Upper lobe of right lung (tissue), 1 donor: ENCODE results near the gene TUBA8. TPM values are rescaled to one million over a fixed set of nuclear protein-coding genes. Genes with fewer than 3 reads are reported as not detected.
"Not testable (repeated sequence)": the region's sequence is repeated elsewhere in the genome, so short reads cannot be mapped to it uniquely, and the experiment has no call there.

ENCODE experiments used
- ATAC-seq: fragments of 200-7000 bp; cut with Tn5 transposase; one replicate; pipeline ENCODE4 v1.9.1; 2020; ENCODE audit warnings: mild to moderate bottlenecking, moderate library complexity
- DNase-seq: peaks from one replicate; pipeline ENCODE4 v3.0.0-alpha.2; 2020
- H3K27ac ChIP-seq: fragments of 200-600 bp; one replicate; pipeline ENCODE4 v1.8.0; 2022
- H3K27me3 ChIP-seq: fragments of 200-600 bp; one replicate; pipeline ENCODE4 v1.8.0; 2022; ENCODE audit warnings: mild to moderate bottlenecking
- H3K36me3 ChIP-seq: fragments of 200-600 bp; one replicate; pipeline ENCODE4 v1.8.0; 2022
- H3K4me1 ChIP-seq: fragments of 200-600 bp; one replicate; pipeline ENCODE4 v1.8.0; 2022
- H3K4me3 ChIP-seq: fragments of 200-600 bp; one replicate; pipeline ENCODE4 v1.8.0; 2022; ENCODE audit warnings: mild to moderate bottlenecking
- H3K9me3 ChIP-seq: fragments of 200-600 bp; one replicate; pipeline ENCODE4 v1.8.0; 2022
- CTCF ChIP-seq: fragments of 200-600 bp; IDR thresholded peaks from one replicate; pipeline ENCODE4 v1.8.0; 2022; ENCODE audit warnings: antibody characterized with exemption
- intact Hi-C: fragments of 100-400 bp; cut with DNase I; formaldehyde crosslinking; loops from one replicate; pipeline ENCODE4 v1.11.0; 2022
- total RNA-seq: library from RNA; stranded (reverse); fragmentation: NEBNext Ultra II Directional; extraction: Animal tissue kit (Norgen Biotek cat#: 25700); gene quantifications from one replicate; pipeline ENCODE4 v1.2.1, GENCODE V29; 2021
- donor health status: DM: no; HTN: yes; CAD: no; lungs with severe emphysema.

TUBA8 gene
- total RNA-seq, 1 donor from 2014 or later = 1.7 TPM

DNA sequence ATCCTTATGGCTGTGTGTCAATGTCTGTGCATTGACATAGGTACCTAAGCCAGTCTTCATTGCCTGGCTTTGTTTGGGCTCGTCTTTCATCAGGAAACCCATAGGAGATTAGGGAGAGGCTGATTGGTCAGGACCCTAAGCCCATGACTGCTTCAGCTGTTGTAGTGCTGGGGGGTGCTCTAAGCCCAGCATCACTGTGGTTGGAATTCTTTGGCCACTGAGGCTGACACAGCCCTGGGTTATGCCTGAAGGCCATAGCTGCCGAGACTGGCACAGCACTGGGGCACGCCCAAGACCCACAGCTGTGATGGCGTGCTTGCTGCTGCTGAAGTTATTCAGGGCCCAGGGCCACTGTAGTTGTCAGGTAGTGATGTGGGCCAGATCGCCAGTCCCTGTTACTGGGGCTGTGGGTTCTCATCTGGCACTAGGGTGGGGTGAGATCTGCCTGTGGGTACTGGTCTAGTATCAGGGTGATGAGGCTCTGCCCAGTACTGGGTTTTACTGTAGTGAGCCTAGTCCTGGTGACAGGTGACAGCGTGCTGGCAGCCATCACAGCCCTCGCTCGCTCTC, 44.3 kb downstream of the TUBA8 start:
- no peaks in the 10 kb centered on the region for H3K36me3 ChIP-seq
- DNase-seq (no peak), ATAC-seq (no peak)
- intact Hi-C loops = no loop called here
- no peak overlapping the region for H3K27ac ChIP-seq
- H3K4me1 ChIP-seq = peaks cover 4% of the 10 kb centered on the region
- no peaks in the 10 kb centered on the region for H3K9me3 ChIP-seq
- no peak overlapping the region for H3K4me3 ChIP-seq
- no peaks in the 10 kb centered on the region for H3K27me3 ChIP-seq
- TF ChIP-seq CTCF = no peak

DNA sequence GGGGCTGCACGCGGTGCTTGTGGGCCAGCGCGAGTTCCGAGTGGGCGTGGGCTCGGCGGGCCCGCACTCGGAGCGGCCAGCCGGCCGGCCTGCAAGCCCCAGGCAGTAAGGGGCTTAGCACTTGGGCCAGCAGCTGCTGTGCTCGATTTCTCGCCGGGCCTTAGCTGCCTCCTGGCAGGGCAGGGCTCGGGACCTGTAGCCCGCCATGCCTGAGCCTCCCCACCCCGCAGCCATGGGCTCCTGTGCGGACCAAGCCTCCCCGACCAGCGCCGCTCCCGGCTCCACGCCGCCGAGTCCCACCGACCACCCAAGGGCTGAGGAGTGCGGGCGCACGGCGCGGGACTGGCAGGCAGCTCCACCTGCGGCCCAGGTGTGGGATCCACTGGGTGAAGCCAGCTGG, 44.9 kb downstream of the TUBA8 start:
- ATAC-seq, intact Hi-C loops, H3K27me3 ChIP-seq, H3K36me3 ChIP-seq, H3K4me1 ChIP-seq, DNase-seq, H3K9me3 ChIP-seq, H3K27ac ChIP-seq, H3K4me3 ChIP-seq: not testable (repeated sequence)

- DNase-seq (peak; percentile 62), ATAC-seq (peak; percentile 74)
- H3K27me3 ChIP-seq = no peaks in the 10 kb centered on the region
- H3K4me3 ChIP-seq = no peak overlapping the region
- H3K36me3 ChIP-seq = no peaks in the 10 kb centered on the region
- H3K9me3 ChIP-seq = no peaks in the 10 kb centered on the region
- H3K4me1 ChIP-seq = peaks cover 4% of the 10 kb centered on the region
- intact Hi-C loops = no loop called here
- peak; percentile 59 for TF ChIP-seq CTCF
- H3K27ac ChIP-seq = no peak overlapping the region
Measured at GRCh38 chr22:18156878-18157713, 46.5 kb downstream of the TUBA8 start.

DNA sequence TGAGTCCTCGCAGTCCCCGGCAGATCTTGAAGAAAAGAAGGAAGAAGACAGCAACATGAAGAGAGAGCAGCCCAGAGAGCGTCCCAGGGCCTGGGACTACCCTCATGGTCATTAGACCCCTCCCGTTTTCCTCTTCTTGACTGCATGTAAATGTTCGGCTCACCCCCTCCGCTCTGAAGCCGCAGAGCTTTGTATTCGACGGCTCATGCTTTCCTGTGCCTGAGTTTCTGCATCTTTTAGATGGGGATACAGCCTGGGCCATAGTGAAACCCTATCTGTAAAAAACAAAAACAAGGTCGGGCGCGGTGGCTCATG, 47.1 kb downstream of the TUBA8 start:
- Histone ChIP-seq H3K36me3 (no peaks in the 10 kb centered on the region), H3K9me3 (no peaks in the 10 kb centered on the region), H3K4me1 (peaks cover 4% of the 10 kb centered on the region), H3K27ac (no peak overlapping the region), H3K4me3 (no peak overlapping the region), H3K27me3 (no peaks in the 10 kb centered on the region)
- no peak for ATAC-seq
- TF ChIP-seq CTCF = no peak
- intact Hi-C loops = no loop called here
- peak; percentile 57 for DNase-seq

- H3K27ac ChIP-seq, H3K4me1 ChIP-seq, H3K27me3 ChIP-seq, H3K4me3 ChIP-seq, DNase-seq, H3K9me3 ChIP-seq, ATAC-seq, H3K36me3 ChIP-seq, intact Hi-C loops: not testable (repeated sequence)
Measured at GRCh38 chr22:18160641-18161040, 50.0 kb downstream of the TUBA8 start.

DNA sequence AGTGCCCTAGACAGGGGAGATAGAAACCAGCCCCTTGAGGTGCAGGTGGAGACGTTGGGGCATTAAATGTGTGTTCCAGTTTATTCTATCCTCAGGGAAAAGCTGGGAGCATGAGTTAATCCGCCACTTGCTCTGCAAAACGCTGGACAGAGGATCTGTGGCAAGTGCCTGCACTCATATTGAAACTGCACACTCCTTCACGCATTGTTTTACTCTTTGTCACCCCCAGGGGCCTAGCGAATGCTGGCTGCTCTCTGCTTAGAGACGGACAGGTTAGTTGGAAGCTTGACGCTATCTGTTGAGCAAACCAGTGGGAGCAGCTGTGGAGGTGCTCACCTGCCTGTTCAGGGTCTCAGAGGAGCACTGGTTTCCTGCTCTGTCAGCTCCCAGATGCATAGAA, 53.2 kb downstream of the TUBA8 start:
- H3K27ac ChIP-seq, DNase-seq, intact Hi-C loops, ATAC-seq, H3K27me3 ChIP-seq, H3K4me1 ChIP-seq, H3K36me3 ChIP-seq, H3K9me3 ChIP-seq, H3K4me3 ChIP-seq: not testable (repeated sequence)

- ATAC-seq = peak; percentile 48
- H3K27me3 ChIP-seq, H3K4me3 ChIP-seq, DNase-seq, intact Hi-C loops, H3K9me3 ChIP-seq, H3K27ac ChIP-seq, H3K36me3 ChIP-seq, H3K4me1 ChIP-seq: not testable (repeated sequence)
Measured at GRCh38 chr22:18164584-18164983, 54.0 kb downstream of the TUBA8 start.

DNA sequence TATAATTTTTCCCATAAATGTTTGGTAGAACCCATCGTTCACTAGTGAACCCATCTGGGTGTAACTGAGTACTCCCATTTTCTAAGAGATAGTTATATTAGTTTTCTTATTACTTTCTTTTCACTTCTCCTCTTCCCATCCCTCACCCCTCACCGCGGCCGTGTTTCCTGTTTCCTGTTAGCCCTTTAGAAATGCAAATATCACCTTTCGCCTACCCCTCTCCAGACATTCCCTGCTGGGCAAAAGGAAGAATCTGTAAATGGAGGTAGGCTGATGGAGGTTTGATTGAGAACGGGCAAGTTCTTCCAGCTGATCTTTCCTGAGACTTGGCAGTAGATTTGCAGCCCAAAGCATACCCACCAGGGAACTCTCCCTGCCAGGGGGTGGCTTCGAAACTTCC, 54.7 kb downstream of the TUBA8 start:
- H3K27ac ChIP-seq, ATAC-seq, H3K4me1 ChIP-seq, intact Hi-C loops, DNase-seq, H3K27me3 ChIP-seq, H3K36me3 ChIP-seq, H3K4me3 ChIP-seq, H3K9me3 ChIP-seq: not testable (repeated sequence)

- ATAC-seq, DNase-seq, H3K9me3 ChIP-seq, H3K4me1 ChIP-seq, H3K36me3 ChIP-seq, H3K27me3 ChIP-seq, H3K4me3 ChIP-seq, intact Hi-C loops, H3K27ac ChIP-seq: not testable (repeated sequence)
Measured at GRCh38 chr22:18170284-18170683, 59.7 kb downstream of the TUBA8 start.

GRCh38 chr22:18172203-18172602, 61.6 kb downstream of the TUBA8 start:
- H3K27ac ChIP-seq, DNase-seq, H3K4me3 ChIP-seq, H3K27me3 ChIP-seq, H3K4me1 ChIP-seq, H3K9me3 ChIP-seq, intact Hi-C loops, H3K36me3 ChIP-seq: not testable (repeated sequence)
- peak; percentile 37 for ATAC-seq

DNA sequence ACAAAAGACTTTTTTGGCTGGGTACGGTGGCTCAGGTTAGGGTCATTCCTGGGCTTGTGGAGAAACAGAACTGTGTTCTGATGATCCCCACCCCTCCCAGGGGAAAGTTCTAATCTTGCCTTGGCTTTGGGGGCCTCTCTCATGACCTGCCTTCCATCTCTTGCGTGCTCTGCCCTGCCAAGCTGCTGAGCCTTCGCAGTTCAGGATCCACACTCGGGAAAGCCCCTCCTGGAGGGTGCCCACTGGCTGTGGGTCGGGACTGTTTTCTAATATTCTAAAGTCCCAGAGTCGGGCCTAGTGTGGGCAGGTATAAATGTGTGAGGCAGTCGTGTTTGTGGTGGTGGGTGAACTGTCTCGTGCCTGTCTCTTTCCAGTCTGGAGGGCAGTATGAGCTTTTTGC, 62.2 kb downstream of the TUBA8 start:
- H3K9me3 ChIP-seq, DNase-seq, H3K27me3 ChIP-seq, ATAC-seq, H3K27ac ChIP-seq, intact Hi-C loops, H3K4me1 ChIP-seq, H3K36me3 ChIP-seq, H3K4me3 ChIP-seq: not testable (repeated sequence)
